ENCODE data around the gene CARD10.
"Not testable (repeated sequence)": the region's sequence is repeated elsewhere in the genome, so short reads cannot be mapped to it uniquely, and the experiment has no call there.

Gene CARD10

DNA sequence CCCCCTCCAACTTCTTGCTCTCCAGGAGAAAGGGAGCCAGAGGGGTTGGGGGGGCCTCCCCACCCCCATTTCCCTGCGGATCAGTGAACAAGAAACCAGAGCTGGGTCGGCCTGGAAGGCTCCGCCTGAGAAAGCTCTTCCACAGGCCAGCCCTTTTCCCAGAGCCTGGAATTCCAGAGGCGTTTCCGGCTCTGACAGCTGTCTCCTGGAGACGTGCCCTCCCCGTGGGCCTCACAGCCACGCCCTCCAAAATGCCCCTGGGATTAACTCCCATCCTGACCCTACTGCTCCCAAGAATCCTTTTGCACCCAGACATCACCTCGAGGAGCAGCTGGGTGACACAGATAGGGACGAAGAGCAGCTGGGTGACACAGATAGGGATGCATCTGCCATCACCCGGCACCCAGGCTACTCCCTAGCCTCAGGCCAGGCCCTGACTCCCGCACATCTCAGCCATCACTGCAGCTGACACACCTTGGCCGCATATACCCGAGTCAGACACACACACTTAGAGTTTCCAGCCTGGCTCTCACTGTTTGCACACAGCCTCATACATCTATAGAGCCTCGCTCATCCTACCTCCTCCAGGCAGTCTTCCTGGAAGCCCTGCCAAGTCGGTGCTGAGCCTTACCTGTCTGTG, 33.4 kb upstream of the CARD10 start:
- no peak for TF ChIP-seq SPI1 (IDR thresholded peaks at IDR 0.05; ENCODE audit: borderline replicate concordance, low read depth)
- no peak for TF ChIP-seq POLR2AphosphoS5 (IDR thresholded peaks at IDR 0.05; ENCODE audit: low read depth)
- no peak for TF ChIP-seq CTCF (IDR thresholded peaks at IDR 0.05; ENCODE audit: insufficient read depth, low read length)
- TF ChIP-seq, protein P1, sequence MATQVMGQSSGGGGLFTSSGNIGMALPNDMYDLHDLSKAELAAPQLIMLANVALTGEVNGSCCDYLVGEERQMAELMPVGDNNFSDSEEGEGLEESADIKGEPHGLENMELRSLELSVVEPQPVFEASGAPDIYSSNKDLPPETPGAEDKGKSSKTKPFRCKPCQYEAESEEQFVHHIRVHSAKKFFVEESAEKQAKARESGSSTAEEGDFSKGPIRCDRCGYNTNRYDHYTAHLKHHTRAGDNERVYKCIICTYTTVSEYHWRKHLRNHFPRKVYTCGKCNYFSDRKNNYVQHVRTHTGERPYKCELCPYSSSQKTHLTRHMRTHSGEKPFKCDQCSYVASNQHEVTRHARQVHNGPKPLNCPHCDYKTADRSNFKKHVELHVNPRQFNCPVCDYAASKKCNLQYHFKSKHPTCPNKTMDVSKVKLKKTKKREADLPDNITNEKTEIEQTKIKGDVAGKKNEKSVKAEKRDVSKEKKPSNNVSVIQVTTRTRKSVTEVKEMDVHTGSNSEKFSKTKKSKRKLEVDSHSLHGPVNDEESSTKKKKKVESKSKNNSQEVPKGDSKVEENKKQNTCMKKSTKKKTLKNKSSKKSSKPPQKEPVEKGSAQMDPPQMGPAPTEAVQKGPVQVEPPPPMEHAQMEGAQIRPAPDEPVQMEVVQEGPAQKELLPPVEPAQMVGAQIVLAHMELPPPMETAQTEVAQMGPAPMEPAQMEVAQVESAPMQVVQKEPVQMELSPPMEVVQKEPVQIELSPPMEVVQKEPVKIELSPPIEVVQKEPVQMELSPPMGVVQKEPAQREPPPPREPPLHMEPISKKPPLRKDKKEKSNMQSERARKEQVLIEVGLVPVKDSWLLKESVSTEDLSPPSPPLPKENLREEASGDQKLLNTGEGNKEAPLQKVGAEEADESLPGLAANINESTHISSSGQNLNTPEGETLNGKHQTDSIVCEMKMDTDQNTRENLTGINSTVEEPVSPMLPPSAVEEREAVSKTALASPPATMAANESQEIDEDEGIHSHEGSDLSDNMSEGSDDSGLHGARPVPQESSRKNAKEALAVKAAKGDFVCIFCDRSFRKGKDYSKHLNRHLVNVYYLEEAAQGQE (IDR thresholded peaks at IDR 0.05; ENCODE audit: insufficient replicate concordance, low read depth) = no peak
- TF ChIP-seq GABPA (IDR thresholded peaks at IDR 0.05; ENCODE audit: low read depth) = no peak
- Histone ChIP-seq H3K27me3 (ENCODE audit: insufficient read depth, poor library complexity, severe bottlenecking) (peaks cover 20% of the 10 kb centered on the region), H3K27ac (replicated peaks) (no peak overlapping the region), H3K4me3 (replicated peaks; ENCODE audit: insufficient read depth, low read length) (no peak overlapping the region)
- DNase-seq (ENCODE audit: low read depth in 1 of 2, low spot score in 1 of 2) = no peak

DNA sequence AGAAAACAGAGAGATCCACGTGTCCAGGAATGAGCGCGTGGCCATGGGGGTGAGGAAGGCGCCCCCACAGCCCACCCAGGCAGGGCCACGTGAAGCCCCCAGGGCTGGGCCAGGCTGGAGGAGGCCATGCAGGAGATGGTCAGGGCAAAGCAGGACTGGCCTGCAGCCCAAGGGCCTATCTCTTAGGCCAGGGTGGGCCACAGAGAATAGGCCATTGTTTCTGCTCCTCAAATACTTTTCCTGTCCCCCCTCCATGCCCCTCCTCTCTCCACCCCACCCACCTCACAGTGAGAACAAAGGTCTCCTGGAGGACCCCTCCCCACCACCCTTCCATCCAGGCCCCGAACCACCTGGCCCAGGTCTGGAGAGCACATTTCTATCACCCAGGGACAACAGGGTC, 32.8 kb upstream of the CARD10 start:
- Histone ChIP-seq H3K4me3 (replicated peaks; ENCODE audit: insufficient read depth, low read length) (no peak overlapping the region), H3K27ac (replicated peaks) (no peak overlapping the region), H3K27me3 (ENCODE audit: insufficient read depth, poor library complexity, severe bottlenecking) (peaks cover 16% of the 10 kb centered on the region)
- DNase-seq (ENCODE audit: low read depth in 1 of 2, low spot score in 1 of 2) = no peak
- TF ChIP-seq GABPA (IDR thresholded peaks at IDR 0.05; ENCODE audit: low read depth) (no peak), POLR2AphosphoS5 (IDR thresholded peaks at IDR 0.05; ENCODE audit: low read depth) (no peak), CTCF (IDR thresholded peaks at IDR 0.05; ENCODE audit: insufficient read depth, low read length) (no peak), SPI1 (IDR thresholded peaks at IDR 0.05; ENCODE audit: borderline replicate concordance, low read depth) (no peak)
- TF ChIP-seq, protein P1 (IDR thresholded peaks at IDR 0.05; ENCODE audit: insufficient replicate concordance, low read depth) = no peak

DNA sequence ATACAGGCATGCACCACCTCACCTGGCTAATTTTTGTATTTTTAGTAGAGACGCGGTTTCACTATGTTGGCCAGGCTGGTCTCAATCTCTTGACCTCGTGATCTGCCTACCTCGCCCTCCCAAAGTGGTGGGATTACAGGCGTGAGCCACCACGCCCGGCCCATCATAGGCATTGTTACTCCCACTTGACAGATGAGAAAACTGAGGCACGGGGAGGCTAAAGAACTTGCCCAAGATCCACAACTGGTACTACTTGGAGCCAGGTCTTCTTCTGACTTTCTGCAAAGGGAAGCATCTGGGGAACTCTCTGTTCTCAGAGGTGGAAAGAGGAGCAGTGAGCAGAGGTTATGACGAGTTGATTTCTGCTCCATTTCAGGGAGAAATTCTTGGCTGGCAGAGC, 31.7 kb upstream of the CARD10 start:
- not testable (repeated sequence) for H3K27ac ChIP-seq (replicated peaks); H3K27me3 ChIP-seq (ENCODE audit: insufficient read depth, poor library complexity, severe bottlenecking); DNase-seq (ENCODE audit: low read depth in 1 of 2, low spot score in 1 of 2); H3K4me3 ChIP-seq (replicated peaks; ENCODE audit: insufficient read depth, low read length)

DNA sequence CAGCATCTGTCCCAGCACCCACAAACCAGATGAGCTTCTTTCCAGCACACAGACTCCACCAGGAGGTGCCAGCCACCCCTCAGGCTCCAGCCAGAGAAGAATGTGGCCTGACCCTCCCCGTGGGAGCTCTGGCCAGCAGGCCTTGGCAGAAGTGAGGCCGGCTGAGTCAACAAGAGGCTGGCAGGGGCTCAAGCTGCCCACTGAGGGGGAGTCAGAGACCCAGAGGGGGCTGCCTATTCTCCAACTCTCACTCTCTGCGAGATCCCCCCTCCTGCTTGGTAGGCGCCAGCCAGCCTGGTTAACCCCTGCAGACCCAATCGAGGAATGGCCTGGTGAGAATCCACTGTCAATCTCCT, 30.5 kb upstream of the CARD10 start:
- peaks cover 4% of the 10 kb centered on the region for H3K27me3 ChIP-seq (ENCODE audit: insufficient read depth, poor library complexity, severe bottlenecking)
- no peak overlapping the region for H3K4me3 ChIP-seq (replicated peaks; ENCODE audit: insufficient read depth, low read length)
- no peak for DNase-seq (ENCODE audit: low read depth in 1 of 2, low spot score in 1 of 2)
- no peak overlapping the region for H3K27ac ChIP-seq (replicated peaks)
- TF ChIP-seq GABPA (IDR thresholded peaks at IDR 0.05; ENCODE audit: low read depth) = no peak
- TF ChIP-seq SPI1 (IDR thresholded peaks at IDR 0.05; ENCODE audit: borderline replicate concordance, low read depth) = no peak
- no peak for TF ChIP-seq CTCF (IDR thresholded peaks at IDR 0.05; ENCODE audit: insufficient read depth, low read length)
